ENCODE data around the gene DEXI.

GRCh38 chr16:10990378-10990777 lies 48.1 kb upstream of the DEXI start:
- TF ChIP-seq TAF1 (IDR thresholded peaks at IDR 0.05; ENCODE audit: low read depth, low read length), result no peak
- no peak for TF ChIP-seq POU2F2 (IDR thresholded peaks at IDR 0.05; ENCODE audit: low read depth, low read length)
- no peak for TF ChIP-seq POLR2A (IDR thresholded peaks at IDR 0.05; ENCODE audit: low read depth, low read length)
- no peak for TF ChIP-seq POLR2AphosphoS5 (IDR thresholded peaks at IDR 0.05; ENCODE audit: low read depth, low read length)
- no peak for TF ChIP-seq PAX5 (IDR thresholded peaks at IDR 0.05; ENCODE audit: insufficient read depth, low read length, severe bottlenecking)

Data from GM12891 (cell line).